ENCODE measurements around the gene SLC6A6. TPM values are rescaled to one million over a fixed set of nuclear protein-coding genes. Genes with fewer than 3 reads are reported as not detected.

Gene SLC6A6
- total and polyA plus RNA-seq, 10 of the 15 experiments (the other 5 are each of a cell fraction or from before 2014, with no cell fraction given) = 5.6 to 47.0 (median 20.2) TPM

DNA sequence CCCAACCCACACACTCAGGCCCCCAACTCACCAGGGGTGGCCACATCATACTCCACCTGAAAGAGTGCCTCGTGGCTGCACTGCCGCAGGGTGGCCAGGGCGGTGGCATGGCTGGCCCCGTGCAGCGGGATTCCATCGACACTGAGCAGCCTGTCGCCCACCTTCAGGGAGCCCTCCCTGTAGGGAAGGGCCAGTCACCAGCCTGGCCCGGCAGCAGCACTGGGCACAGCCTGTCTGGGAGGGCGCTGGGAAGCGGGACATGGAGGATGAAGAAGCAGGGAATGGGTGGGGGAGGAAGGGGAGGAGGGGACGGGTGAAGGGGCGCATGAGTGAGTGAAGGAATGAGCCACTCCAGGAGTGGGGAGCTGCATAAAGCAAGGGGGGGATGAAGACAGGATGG lies 119.2 kb downstream of the SLC6A6 start:
- H3K4me2 ChIP-seq (ENCODE audit: control insufficient read depth, insufficient read depth) = no peak overlapping the region
- intact Hi-C loops (cut with micrococcal nuclease; ENCODE audit: unreplicated experiment) (no loop called here), in situ Hi-C loops (cut with MboI) (no loop called here)
- H3K9ac ChIP-seq (ENCODE audit: control insufficient read depth, insufficient read depth, low read length) = no peak overlapping the region
- no peak overlapping the region for H3K4me3 ChIP-seq
- ChIA-PET CTCF (no interaction called here), RAD21 (ENCODE audit: unreplicated experiment) (no interaction called here), POLR2A (no interaction called here), SMC1A (ENCODE audit: uncharacterized antibody, unreplicated experiment) (no interaction called here)
- H3K4me1 ChIP-seq (ENCODE audit: control insufficient read depth, insufficient read depth, low read length) = no peaks in the 10 kb centered on the region
- H3K27ac ChIP-seq (ENCODE audit: control insufficient read depth, insufficient read depth) = no peak overlapping the region
- no peaks in the 10 kb centered on the region for H3K36me3 ChIP-seq (ENCODE audit: control insufficient read depth in 2 of 2, insufficient read depth in 2 of 2, low read length in 1 of 2)
- ATAC-seq = no peak
- no peak for DNase-seq (ENCODE audit: low read depth, low spot score)
- FAIRE-seq = no peak
- 27% methylated on average over 10 of the region's 12 CpGs for WGBS (ENCODE audit: insufficient coverage, insufficient replicate concordance, low lambda C conversion rate, missing lambda C conversion rate)
- H3K79me2 ChIP-seq (ENCODE audit: control insufficient read depth, insufficient read depth, low read length) = no peaks in the 10 kb centered on the region
- H3K27me3 ChIP-seq (replicated peaks in 1 of 2; ENCODE audit: control insufficient read depth in 2 of 2, insufficient read depth in 2 of 2, low read length in 1 of 2) = peaks cover 0 to 2% of the 10 kb centered on the region in 2 experiments; a peak in 2 of 4 replicates
- no TSS peak for BruUV-seq (replicated peaks)
- H4K20me1 ChIP-seq (ENCODE audit: control insufficient read depth, insufficient read depth) = no peaks in the 10 kb centered on the region
- H2AFZ ChIP-seq (ENCODE audit: control insufficient read depth, low read depth, low read length) = no peak overlapping the region
- H3K9me3 ChIP-seq (replicated peaks; ENCODE audit: control insufficient read depth, insufficient read depth, low read length) = no peaks in the 10 kb centered on the region
- no peak for TF ChIP-seq BCL11A (IDR thresholded peaks at IDR 0.05; ENCODE audit: low read depth, low read length)

GRCh38 chr3:14522129-14522691 lies 119.8 kb downstream of the SLC6A6 start:
- Histone ChIP-seq H3K9me3 (replicated peaks; ENCODE audit: control insufficient read depth, insufficient read depth, low read length) (no peaks in the 10 kb centered on the region), H3K36me3 (ENCODE audit: control insufficient read depth in 2 of 2, insufficient read depth in 2 of 2, low read length in 1 of 2) (no peaks in the 10 kb centered on the region), H3K27ac (ENCODE audit: control insufficient read depth, insufficient read depth) (no peak overlapping the region), H3K4me3 (no peak overlapping the region), H3K79me2 (ENCODE audit: control insufficient read depth, insufficient read depth, low read length) (no peaks in the 10 kb centered on the region), H2AFZ (ENCODE audit: control insufficient read depth, low read depth, low read length) (no peak overlapping the region), H3K27me3 (replicated peaks in 1 of 2; ENCODE audit: control insufficient read depth in 2 of 2, insufficient read depth in 2 of 2, low read length in 1 of 2) (peaks cover 0 to 2% of the 10 kb centered on the region in 2 experiments; a peak in 2 of 4 replicates), H3K4me1 (ENCODE audit: control insufficient read depth, insufficient read depth, low read length) (no peaks in the 10 kb centered on the region), H3K9ac (ENCODE audit: control insufficient read depth, insufficient read depth, low read length) (no peak overlapping the region), H3K4me2 (ENCODE audit: control insufficient read depth, insufficient read depth) (no peak overlapping the region), H4K20me1 (ENCODE audit: control insufficient read depth, insufficient read depth) (no peaks in the 10 kb centered on the region)
- RAD21 ChIA-PET (ENCODE audit: unreplicated experiment) = no interaction called here
- CTCF ChIA-PET = no interaction called here
- ATAC-seq (no peak), FAIRE-seq (no peak), DNase-seq (ENCODE audit: low read depth, low spot score) (no peak)
- SMC1A ChIA-PET (ENCODE audit: uncharacterized antibody, unreplicated experiment) = no interaction called here
- intact Hi-C loops (cut with micrococcal nuclease; ENCODE audit: unreplicated experiment) (no loop called here), in situ Hi-C loops (cut with MboI) (no loop called here)
- WGBS (ENCODE audit: insufficient coverage, insufficient replicate concordance, low lambda C conversion rate, missing lambda C conversion rate) = 22% methylated on average over 16 of the region's 16 CpGs
- POLR2A ChIA-PET = no interaction called here
- no TSS peak for BruUV-seq (replicated peaks)
- TF ChIP-seq YY1 (IDR thresholded peaks at IDR 0.05; ENCODE audit: low read depth, low read length) (no peak), JUND (IDR thresholded peaks at IDR 0.05; ENCODE audit: low read depth, low read length) (no peak), RCOR1 (conservative IDR thresholded peaks at IDR 0.05; ENCODE audit: low read depth, low read length) (no peak), DPF2 (IDR thresholded peaks at IDR 0.05) (no peak), STAT3 (IDR thresholded peaks at IDR 0.05; ENCODE audit: low read depth, low read length) (no peak), TAF1 (IDR thresholded peaks at IDR 0.05; ENCODE audit: borderline replicate concordance, low read depth, low read length) (no peak), PML (IDR thresholded peaks at IDR 0.05; ENCODE audit: low read length) (no peak), ZNF622 (IDR thresholded peaks at IDR 0.05) (no peak), CREM (IDR thresholded peaks at IDR 0.05; ENCODE audit: low read depth) (no peak), FOXK2 (IDR thresholded peaks at IDR 0.05) (no peak), ZNF592 (IDR thresholded peaks at IDR 0.05) (no peak)

All from GM12878 (cell line).